Tongue (tissue), 2 donors: ENCODE results near the gene OTUD7B. TPM values are rescaled to one million over a fixed set of nuclear protein-coding genes. Genes with fewer than 3 reads are reported as not detected.
"Not testable (repeated sequence)": the region's sequence is repeated elsewhere in the genome, so short reads cannot be mapped to it uniquely, and the experiment has no call there.

Experiments used
- DNase-seq: peaks from one replicate; pipeline ENCODE4 v3.0.0-alpha.2; 2015
- total RNA-seq: library from RNA; depleted of rRNA; stranded (reverse); fragments of >200 nt; gene quantifications from one replicate; pipeline ENCODE4 v1.2.3, GENCODE V29; 2014

OTUD7B gene
- total RNA-seq, 1 donor from 2014 or later, result 26.8 TPM

DNA sequence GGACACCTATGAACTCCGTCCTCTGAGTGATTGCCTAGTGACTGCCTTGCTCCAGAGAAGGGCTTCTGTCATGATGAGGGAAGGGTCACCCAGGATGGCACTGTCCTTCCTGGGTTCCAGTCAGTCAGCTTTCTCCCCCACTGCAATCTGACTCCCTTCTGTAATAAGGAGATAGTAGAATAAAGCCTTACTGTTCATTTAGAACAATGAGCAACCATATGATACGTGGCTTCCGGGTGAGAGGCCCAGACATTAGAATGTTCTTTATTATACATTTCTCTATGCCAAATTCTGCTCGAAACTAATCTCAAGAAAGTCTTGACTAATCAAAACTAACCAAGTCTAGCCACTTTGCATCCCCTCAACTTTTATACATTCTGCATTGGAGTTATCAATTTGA is 65.3 kb downstream of the OTUD7B start:
- no peak for DNase-seq

DNA sequence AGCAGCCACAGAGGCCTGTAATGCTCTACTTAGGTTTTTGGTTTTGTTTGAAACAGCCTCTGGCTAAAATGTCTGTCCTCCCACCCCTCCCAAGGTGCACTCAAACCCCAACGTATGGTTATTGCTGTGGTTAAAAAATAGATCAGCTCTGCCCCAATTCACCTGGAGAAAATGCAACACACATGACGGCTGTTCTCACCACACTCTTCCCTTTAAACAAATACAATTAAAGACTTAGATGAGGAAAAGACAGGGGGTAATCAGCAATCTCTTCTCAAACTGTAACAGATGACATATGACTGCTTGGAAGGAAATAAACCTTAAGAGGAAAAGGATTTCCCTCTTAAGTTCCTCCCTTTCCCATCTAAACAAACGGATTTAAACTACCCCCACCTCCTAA is 67.6 kb downstream of the OTUD7B start:
- DNase-seq, result no peak

DNA sequence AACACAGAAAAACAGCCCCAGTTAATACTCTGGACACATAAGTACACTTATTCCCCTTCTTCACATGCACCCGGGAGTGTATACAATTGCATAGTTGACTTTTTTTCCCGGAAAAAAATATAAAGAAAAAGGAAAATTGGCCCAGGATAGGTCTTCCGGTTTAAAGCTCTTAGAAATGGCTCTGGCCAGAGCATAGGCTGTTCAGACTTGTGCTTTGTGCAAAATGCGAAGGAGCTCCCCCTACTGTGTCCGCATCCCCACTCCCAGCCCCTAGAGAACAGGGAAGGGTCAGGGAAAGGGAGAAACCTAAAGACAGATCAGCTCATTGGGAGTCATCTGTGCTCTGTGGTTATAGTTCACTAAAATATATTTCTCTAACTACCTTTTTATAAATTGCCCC is 68.3 kb downstream of the OTUD7B start:
- DNase-seq, result peak; percentile 65

DNA sequence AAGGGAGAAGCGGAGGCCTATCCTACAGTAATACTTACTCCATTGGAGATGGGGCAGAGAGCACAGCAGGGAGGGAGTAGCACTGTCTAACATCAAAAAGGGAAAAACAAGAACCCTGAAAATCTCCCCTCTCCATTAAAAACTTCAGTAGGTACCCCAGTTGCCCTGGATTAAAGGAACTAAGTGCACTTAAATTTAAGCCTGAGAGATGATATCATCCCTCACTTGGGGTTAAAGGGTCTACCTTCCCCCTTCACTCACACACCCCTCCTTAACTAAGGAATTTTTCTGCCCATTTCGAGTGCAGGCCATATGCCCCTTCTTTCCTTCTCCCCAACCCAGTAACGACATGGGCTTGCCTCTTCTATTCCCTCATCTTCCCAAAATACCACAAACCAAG is 70.1 kb downstream of the OTUD7B start:
- DNase-seq, result no peak

DNA sequence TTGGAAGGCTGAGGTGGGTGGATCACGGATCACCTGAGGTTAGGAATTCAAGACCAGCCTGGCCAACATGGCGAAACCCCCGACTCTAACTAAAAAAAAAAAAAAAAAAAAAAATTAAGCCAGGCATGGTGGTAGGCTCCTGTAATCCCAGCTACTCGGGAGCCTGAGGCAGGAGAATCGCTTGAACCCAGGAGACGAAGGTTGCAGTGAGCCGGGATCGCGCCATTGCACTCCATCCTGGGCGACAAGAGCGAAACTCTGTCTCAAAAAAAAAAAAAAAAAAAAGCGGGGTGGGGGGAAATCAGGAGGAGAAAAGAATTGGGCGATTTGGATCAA is 71.9 kb downstream of the OTUD7B start:
- not testable (repeated sequence) for DNase-seq

DNA sequence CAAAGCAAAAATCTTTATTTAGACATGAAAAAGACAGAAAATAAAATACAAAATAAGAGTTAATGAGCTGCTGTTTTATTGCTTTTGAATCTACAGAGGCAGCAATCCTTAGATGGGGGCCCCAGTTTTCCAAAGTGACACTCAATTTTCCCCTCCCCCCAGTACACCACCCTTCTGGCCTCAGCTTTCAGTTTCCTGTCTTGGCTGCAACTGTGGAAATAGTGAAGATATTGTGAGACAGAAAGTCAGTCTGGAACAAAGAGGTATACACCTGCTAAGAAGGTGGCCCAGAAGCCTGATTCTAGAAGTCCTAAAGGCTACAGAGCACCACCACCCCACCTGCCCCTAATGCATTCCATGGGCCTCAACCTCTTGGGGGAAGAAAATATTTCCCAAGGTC is 72.8 kb downstream of the OTUD7B start:
- peak; percentile 59 for DNase-seq

DNA sequence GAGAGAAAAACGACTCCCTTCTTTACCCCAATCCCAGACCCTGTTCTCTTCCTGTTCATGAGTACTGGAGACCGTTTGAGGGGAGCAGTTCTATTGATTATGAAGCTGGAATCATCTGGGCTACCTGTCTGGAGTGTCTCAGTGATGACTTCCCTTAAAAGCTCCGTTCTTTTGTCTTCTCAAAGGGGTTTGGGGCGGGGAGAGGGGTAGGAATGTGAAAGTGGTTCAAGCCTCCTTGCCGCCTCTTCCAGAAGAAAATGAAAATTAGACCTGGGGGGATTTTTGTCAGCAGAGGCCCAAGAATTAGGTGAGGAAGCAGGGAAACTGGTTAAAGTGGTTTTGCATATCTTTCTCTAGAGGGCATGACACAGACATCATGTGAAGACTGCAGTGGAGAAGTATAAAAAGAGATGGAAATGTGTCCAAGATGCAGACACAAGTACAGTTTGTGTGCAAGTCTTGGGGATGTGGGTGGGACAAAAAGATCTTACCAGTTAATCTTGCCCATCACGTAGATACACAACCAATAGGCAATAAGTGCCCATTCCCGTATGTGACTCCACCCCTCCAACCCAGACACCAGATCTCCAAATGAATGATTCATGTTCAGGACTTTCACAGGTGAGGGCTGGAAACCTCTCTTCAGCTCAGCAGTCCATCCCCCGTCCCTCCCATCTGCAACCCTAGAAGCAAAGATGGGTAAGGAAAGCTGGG is 73.4 kb downstream of the OTUD7B start:
- peak; percentile 72 for DNase-seq

DNA sequence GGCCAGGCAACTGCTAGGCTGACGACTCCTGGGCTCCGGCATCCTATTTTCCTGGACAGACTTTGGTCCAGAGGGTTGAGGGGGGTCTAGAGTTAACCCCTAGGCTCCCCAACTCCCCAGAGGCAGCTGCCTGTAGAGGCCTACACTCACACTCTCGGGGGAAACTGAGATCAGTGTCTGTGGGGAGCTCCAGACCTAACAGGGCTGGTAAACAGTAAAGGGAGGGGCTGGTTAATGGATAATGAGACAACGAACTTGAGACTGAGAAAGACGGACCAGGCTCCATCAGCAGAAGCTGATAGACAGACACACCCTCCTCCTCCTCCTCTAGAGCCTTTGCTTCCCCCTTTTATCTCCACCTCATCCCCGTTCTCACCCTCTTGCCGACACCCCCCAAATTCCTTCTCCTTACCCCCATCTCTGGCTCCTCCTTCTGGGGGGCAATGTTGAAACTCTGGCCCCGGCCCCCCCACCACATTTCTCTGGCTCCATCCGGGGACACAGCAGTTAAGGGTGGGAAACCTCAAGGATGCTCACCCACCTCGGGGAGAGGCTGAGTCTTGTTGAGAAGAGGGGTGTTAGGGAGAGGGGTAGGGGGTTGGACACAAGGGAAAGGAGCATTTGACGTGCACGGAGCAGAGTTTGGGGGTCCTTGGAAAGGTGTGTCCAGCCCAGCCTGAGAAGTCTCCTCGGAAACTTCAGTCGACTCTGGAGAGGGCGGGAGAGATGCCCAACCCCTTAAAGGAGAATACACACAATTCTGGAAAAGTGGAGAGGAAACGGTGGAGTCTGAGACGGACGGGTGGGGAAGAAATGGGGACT is 74.1 kb downstream of the OTUD7B start, which contains the start of gene MTMR11:
MTMR11 (minus strand) TSS at position 710 of the 822 bp plus-strand sequence; CDS start at position 478, 232 bp downstream.
- DNase-seq, result peak; percentile 77

DNA sequence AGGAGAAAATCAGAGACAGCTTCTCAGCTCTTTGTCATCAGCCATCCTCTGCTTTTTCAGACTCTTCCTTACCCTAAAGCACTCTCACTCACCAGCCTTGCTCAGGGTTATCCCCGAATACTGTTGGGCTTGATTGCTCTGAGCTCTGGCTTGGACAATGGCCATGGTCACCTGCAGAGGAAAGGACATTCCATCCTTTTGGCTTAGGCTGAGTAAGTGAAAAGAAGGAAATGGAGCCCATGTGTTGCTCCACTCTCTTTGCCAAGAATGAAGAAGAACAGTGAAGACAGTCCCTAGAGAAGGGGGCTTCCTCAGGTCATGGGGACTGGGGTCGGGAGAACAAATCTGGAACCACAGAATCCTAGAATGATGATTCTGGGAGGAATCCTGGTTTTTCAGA is 76.2 kb downstream of the OTUD7B start:
- DNase-seq, result no peak

DNA sequence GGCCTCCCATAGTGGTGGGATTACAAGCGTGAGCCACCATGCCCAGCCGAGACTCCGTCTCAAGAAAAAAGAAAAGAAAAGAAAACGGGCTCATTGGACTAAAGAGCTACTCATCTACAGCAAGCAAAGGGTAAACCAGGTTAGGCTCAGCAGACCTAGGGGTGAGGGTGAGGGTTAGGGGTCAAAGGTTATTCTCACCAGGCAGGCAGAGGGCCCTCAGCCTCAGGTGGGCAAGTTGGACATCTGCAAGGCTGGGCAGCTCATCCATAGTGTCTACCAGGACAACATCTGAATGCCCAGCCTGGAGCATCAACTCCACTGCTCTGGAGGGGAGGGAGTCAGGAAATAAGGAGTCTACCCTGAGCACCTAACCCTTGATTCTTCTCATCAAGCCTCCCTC is 77.3 kb downstream of the OTUD7B start:
- no peak for DNase-seq

DNA sequence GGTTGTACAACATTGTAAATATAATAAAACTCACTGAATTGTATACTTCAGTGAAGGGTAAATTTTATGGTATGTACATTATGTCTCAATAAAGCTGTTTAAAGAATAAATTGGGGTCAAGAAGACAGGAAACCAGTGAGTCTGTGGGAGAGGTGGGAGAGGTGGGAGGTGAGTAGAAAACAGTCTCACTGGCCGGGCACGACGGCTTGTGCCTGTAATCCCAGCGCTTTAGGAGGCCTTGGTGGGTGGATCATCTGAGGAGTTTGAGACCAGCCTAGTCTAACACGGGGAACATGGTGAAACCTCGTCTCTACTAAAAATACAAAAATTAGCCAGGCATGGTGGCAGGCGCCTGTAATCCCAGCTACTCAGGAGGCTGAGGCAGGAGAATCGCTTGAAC is 78.1 kb downstream of the OTUD7B start:
- DNase-seq, result no peak

DNA sequence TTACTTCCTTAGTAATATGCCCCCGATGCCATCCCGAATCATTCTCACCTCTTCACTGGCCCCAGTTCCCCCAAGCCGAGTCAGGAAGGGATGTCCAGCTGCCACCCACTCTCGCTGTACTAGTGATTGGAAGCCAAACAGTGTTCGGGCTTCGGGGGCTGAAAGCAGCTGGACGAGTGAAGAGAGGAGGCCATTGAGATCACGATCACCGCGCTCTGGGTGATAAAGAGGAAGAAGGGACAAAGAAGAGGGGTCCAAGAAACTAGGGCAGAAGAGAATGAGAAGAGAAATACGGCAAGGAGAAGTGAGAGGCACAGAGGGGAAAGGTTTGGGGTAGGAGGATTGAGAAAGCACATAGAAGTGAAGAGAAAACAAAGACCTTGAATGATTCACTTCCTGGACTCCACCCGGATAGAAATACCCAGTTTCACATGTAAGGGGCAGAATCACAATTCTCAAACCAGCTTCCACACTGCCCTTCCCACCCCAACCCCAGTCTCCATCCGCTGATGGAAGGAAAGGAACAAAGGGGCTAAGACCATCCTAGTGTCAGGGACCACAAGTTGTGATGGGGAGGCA is 79.2 kb downstream of the OTUD7B start:
- no peak for DNase-seq

DNA sequence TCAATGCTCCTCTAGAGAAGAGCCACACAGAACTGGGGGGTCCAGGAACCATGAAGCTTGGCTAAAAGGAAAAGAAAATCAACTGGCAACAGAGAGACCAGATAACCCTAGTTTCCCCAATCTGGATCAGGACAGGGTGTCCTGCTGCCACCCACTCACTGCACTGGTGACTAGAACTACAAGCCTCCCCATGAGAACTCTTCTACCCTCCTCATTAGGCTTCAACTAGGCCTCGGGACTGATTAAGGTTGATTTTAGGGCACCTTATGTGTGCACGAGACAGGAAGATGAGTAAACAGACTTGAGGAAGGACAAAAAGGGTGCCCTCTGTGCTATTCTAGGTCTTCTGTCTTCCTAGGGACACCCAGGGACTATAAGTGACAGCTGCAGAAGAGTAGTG is 80.7 kb downstream of the OTUD7B start:
- no peak for DNase-seq

DNA sequence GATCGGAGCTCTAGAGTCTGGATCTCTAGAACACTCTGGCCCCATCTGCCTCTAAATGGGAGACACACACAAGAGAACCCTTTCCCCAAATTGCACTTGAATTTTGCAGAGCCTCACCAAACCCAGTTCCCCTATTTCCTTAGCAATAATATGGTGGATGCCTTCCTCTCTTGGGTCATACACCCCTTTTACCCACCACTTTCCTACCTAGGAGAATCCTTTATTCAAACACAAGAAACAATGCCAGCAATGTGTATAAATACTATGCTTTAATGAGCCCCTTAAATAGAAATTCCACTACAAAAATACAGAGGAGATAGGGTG is 82.2 kb downstream of the OTUD7B start:
- DNase-seq, result no peak

DNA sequence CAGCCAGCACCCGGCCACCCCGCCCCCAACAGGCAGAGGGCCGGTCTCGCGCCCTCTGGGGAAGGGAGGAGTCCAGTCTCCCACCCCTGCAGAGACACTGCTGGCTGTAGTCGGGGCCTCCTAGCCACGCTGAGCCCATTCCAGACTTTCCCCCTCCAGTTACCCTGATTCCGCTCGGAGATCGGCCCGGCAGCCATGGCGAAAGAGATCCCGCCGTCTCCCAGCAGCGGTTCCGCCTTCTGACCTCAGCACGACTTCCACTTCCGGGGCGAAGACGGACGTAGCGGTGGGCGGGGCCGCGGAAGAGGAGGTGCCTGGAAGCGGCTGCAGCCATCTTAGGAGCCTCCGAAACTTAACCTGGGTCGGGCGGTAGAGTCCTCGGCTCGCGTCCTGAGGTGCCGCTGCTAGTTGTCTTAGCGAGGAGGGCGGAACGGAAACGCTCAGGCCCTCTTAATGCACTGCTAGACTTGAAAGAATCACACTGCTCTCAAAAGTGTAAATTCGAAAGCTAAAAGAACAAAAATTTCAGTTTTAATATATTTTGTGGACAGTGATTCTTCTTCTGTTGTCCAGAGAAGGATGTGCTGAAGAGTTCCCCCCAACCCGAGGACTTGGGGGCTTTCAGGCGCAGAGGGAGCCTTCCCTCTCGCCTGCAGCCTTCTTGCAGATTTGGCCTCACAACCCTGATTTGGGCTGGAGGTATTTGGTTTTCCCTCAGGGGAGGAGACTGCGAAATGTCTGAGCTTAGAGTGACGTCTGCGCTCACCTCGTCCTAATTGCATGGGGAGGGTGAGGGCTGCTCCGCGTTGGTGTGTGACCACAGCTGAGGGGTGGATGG is 82.7 kb downstream of the OTUD7B start, which contains the start of gene SF3B4:
SF3B4 (minus strand) TSS at position 241 of the 838 bp plus-strand sequence; CDS start at position 197, 44 bp downstream.
- peak; percentile 98 for DNase-seq

DNA sequence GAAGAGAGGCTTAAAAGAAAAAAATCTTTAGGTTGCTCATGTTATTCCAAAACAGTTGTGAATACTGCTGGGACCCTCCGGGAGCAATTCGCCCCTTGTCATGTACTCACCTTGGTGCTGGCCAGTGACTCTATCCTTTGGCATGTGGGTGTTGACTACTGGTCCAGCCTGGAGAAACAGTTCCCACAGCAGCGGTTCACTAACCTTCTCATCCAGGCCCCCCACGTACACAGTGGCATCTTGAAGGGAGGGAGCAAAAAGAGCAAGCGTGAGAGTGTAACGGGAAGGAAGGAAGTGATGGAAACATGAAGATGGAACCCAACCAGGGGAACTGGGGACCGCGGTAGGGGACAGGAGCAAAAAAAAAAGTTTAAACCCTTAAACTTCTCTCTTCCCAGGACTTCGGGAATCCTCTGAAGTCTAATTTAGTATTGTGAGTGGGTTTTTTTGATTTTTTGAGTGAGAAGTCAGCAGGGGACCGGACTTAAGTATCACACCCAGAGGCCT is 83.4 kb downstream of the OTUD7B start:
- DNase-seq, result no peak

DNA sequence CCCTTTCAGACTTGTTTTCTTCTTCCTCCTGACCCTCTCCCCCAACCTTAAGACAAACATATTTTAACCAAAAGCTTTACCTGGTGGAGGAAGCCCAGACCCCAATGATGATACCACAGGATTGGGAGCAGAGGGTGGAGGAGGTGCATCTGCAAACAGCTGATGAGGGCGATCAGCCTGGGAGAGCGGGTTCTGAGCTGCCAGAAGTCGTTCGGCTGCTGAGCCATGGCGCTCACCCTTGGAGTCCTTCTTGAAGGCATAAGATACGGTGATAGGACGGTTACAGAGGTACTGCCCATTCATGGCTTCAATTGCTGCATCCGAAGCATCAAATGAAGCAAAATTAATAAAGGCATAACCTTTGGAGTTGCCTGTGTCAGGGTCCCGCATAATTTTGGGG is 84.2 kb downstream of the OTUD7B start:
- no peak for DNase-seq

DNA sequence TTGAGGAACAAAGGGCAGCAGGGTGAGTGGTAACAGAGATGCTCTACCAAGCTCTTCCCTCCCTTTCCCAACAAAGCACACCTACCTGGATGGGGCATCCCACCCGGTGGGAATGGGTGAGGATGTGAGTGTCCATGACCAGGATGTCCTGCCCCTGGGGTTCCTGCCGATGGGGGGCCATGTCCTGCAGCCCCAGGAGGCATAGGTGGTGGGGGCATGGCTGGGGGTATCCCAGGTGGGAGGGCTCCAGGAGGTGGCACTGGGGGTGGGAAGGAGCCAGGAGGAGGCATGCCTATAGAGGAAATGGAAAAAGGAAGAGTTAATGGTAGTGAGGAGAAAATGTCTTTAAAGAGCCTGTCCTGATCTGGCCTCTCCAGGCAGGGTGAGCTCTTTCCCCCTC is 84.8 kb downstream of the OTUD7B start:
- no peak for DNase-seq

DNA sequence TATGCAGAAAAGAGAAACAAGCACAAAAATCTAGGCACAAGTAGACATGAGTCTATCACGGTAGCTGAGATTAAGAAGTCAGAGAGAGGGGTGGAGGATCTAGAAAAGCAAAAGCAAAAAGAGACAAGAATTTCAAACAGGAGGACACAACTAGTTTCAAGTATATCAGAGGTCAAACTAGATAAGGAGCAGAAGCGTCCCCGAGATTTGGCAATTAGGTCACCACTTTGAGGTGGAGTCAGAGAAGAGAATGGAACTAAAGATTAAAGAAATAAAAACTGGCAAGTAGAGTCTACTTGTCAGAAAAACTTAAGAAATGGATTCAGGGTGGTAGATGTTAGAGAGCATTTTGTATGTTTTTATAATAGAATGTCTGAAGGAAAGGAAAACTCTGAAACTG is 85.2 kb downstream of the OTUD7B start:
- no peak for DNase-seq

DNA sequence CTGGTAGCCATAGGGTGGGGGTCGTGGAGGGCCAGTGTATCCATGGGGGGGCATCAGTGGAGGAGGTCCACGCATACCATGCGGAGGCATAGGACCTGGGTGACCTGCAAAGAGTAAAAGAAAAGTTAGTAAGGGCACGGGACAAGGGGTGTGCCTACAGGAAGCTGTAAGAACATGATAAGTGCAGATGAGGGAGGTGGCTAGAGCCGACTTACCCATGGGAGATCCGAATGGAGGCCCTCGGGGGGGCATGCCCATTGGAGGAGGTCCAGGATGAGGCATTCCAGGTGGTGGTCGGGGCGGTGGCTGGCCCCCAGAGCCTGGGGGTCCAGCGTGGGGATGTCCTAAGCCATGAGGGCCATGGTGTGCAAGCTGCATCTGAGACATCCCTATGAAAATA is 86.9 kb downstream of the OTUD7B start:
- no peak for DNase-seq

DNA sequence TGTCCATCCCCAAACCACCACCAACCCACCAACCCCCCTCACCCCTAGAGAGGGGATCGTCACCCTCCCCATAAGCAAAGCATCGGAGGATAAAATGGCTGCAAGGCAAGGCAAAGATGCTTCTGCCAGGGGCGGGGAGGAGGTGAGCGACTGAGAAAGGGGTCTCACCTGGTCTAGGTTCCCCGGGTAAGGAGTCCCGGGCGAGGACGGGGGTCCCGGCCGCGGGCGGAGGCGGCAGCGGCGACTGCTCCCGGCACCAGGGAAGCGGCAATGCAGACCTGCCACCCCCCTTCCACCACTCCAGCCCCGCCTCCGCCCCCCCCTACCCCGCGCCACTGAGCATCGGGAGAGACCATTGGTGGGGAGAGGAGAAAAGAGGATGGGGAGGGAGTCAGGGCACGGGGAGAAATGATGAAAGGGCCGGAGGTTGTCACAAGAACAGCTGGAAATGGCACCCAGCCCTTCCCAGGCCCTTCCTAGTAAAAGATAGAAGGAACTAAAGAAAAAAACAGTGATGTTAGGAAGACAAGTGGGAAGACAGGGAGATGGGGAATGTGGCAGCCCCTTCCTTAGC is 92.9 kb downstream of the OTUD7B start, which contains the start of gene SV2A:
SV2A (minus strand) TSS at position 274 of the 574 bp plus-strand sequence. CDS start 4,004 bp downstream, outside the sequence.
- peak; percentile 69 for DNase-seq

DNA sequence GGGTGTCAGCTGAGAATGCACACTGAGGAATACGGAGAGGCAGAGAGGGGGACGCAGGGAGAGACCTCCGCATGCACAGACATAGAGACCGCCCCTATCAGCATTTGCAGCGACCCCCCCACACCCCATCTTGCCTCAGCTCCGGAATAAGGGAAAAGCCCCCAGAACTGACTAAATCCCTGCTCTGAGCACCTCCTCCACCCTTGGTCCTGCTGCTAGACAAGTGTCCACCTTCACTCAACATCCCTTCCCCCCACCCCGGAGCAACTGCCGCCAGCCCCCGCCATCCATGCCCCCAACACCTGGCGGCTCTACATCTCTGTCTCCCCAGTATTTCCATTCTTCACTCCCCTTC is 93.7 kb downstream of the OTUD7B start:
- no peak for DNase-seq
